NCI-H187 treated with DMSO at 0.1 percent for 48 hours (cell line): ENCODE measurements around the gene ADGRG6.
"Not testable (repeated sequence)": the region's sequence is repeated elsewhere in the genome, so short reads cannot be mapped to it uniquely, and the experiment has no call there.

Experiments
- DNase-seq: peaks from one replicate; lab custom pipeline; 2025; lab: John Stamatoyannopoulos, UW

The ADGRG6 gene

DNA sequence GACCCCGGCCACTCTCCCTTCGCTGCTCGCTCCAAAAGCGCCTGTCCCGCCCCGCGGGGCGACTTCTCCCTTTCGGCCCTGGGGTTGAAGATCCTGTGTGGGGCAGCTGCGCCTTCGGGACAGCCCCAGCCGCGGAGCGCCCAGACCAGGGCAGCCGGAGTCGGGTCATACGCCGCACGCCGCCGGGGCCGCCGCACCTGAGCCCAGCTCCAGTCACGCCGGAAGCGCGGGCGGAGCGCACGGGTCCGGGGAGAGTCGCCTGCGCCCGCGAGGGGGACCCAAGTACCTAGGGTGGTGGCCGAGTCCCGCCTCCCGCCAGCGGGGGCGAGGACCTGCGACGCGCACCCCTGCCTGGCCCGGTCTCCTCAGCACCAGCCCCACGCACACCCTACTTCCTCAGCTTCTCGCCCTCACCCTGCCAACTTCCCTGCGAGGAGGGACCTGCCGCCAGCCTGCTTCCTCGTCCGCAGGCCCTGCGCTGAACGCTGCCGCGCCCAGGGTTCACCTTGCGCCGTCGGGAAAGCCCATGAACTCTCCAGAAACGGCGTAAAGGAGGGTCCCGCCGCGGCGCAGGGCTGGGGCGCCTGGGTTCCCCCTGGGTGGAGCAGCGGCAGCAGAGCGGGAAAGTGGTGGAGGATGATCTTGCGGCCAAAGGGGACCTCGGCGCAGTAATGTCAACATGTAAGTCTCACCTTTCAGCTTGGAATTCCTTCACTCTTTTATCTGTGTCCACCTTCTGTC is at the start of gene ADGRG6:
ADGRG6 (plus strand) TSS at position 357 of the 741 bp plus-strand sequence; CDS start at position 680, 323 bp downstream.
- no peak for DNase-seq

DNA sequence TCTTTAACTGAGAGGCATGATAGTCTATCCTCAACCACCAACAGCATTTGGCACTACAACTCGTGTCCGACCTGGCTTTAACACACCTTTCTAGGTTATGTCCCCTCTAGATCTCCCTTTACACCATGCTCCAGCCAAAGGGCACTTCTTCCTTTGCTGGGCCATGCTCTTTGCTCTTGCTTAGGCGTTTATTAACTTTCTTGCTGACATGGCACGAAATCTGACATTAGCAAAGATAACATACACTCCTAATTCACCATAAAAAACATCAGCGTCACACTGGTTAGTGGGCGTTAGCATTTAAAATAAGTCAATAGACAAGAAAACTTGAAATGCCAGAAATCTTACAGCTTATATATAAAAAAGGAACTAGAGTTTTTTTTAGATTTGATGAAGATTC is 47.3 kb upstream of the ADGRG6 start:
- no peak for DNase-seq

DNA sequence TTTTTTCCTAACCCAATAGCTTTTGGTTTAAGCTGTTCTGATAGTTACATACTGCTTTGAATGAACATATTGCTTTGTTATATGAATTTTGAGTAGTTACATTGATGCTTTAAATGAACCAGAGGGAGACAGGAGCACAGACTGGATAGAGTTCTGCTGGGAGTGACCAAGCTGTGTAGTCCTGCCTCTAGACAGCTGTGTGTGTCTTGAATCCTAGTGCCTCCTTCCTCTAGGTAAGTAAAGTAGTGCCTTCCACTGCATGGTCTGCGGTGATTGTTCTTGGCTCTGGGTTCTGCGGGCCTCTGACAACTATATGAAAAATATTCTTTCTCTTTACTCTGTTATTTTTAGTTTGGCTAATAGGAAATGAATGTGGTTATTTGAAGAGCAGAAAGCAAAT is 46.0 kb upstream of the ADGRG6 start:
- DNase-seq: no peak

DNA sequence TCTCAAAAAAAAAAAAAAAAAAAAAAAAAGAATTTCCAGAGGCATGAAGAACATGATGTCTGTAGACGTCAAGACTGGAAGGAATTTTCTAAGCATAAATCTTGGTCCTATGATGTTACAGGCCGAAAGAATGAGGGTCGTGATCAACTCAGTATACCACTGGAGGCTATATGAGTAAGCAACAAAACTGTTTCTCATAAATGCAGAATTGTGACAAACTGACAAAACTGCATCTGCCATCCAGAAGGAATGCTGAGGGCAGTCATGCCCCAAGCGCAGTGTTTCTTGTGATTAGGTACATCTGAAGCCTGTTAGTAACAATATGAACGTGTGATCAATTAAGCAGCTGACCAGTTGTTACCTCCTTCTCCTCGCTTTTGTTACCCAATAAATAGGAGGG is 43.5 kb upstream of the ADGRG6 start:
- no peak for DNase-seq

DNA sequence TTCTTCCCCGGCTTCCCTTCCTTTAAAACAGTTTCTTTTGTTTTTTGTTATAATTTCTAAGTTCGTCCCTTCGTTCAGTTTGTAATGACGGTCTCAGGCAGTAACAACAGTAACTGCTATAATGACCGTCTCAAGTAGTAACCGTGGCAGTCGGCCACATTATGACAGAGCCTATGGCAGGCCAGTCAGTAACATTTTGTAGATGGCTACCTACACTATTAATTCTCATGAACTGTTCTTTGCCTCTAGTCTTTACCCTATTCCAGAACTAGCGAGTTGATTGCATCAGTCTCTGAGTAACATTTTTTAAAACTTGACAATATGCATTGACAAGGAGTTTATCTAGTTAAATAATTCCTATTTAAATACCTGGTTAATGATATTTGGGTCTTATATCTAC is 43.0 kb upstream of the ADGRG6 start:
- no peak for DNase-seq

DNA sequence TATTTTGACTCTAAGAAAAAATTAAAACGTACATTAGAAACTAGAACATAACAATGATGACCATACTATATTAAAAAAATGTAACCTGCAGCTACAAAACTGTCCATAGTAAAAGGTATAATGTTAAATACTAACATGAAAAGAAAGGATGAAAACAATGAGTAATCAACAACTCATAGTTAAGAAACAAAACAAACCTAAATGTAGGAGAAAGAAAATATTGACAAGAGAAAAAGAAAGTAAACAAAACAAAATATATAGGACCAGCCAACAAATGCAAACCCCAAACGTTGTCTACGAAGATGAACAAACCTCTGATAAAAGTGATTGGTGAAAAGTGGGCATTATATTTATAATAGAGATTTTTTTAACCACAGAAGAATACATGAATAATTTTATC is 41.1 kb upstream of the ADGRG6 start:
- DNase-seq: no peak

DNA sequence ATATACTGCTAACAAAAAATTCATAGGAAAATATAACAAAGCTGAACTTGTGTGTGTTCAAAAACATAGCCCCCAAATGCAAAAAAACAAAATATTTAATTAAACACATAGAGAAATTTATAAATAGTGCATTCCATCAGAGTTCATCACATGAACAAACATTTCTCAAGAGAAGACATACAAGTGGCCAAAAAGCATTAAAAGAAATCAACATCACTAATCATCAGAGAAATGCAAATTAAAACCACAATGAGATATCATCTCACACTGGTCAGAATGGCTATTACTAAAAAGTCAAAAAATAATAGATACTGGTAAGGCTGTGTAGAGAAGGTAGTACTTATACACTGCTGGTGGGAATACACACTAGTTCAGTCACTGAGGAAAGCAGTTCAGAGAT is 39.6 kb upstream of the ADGRG6 start:
- no peak for DNase-seq

DNA sequence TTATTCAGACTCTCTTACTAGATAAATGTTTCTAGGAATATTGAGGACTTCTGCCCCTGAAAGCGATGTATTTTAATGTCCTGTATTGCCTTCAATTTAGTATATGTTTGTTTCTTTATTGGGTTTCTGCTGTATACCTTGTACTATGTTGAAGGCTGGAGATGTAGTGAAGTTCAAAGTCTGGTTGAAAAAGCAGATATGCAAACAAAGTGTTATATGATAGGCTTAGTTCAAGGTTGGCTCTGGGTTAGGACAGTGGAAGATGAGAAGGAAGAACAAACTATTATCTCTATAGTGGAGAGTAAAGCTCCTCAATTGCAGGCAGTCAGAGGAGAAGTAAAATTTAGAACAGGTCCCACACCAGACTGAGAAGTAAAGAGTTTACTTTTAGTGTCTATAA is 36.3 kb upstream of the ADGRG6 start:
- no peak for DNase-seq

DNA sequence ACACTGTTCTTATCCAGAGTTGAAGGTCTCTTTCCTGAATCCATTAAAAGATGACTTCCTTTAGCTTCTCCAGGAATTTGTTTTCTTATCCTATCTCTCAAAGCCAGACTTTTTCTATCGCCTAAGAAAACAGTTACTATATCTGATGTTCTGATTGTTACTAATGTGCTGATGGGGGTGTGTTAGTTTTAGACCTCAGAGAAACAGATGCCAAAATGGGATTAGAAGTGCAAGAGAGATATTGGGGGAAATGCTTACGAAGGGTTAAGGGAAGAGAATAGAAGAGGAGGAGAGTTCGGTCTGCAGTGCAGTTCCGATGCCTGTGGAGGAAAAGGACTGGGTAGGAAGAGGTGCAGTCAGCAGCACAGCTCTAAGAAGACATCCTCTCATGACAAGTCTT is 35.7 kb upstream of the ADGRG6 start:
- DNase-seq: no peak

DNA sequence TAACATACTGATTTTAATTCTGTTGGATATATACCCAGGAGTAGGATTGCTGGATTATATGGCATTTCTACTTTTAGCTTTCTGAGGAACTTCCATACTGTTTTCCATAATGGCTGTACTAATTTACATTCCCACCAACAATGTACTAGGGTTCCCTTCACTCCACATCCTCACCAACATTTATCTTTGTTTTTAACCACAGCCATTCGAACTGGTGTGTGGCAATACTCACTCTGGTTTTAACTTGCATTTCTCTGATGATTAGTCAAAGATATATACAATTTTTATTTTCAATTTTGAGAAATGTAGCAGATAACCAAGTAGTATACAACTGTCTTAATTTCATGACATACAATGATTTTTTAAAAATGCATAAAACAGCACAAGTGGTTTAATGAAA is 30.3 kb upstream of the ADGRG6 start:
- no peak for DNase-seq

DNA sequence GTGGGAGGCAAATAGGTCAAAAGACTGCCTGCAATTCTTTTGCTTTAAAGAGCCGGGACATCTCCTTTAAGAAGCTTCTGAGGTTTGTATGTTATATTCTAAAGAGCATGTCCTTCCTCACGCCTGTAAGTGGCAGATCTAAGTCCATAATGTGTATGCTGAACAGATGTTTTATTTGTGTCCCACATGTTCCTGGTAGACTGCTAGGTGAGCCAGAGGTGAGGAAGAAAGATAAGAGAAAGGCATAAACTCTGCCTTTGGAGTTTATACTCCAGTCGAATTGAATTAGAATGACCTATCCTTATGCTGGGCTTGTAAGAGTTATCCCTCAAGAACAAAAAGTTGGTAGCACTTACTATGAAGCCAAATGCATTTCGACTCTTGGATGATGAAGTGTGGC is 27.2 kb upstream of the ADGRG6 start:
- DNase-seq: no peak

DNA sequence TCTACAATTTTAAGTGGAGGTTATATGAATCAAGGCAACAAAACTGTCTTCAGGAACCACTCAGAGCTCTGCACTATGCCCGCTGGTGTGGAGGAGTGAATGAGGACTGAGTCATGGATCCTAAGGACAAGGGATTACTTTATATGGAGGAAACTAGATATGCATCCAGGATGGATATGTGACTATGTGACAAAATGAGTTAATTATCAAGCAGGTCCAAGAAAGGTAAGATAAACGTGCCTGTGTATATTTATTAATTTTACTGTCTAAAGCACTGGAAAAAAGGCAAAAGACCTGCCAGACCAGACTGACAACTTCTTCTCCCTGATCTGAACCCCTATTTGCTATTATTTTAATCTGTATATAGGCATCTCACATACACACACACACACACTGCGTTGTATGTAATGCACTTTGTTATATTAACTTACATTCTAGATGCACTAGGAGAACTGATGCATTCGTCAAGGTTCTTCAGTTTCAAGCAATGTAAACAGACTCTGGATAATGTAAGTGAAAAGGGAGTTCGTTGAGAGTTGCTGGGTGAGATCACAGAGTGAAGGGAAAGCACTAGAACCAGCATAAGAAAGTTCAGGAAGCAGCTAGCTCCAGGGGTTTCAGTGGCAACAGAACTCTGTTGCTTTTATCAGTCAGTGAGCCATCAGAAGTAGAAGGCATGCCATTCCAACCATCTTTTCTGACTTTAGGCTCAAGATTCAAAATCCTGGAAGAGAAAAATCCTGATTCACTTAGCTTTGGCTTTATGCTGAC is 26.4 kb upstream of the ADGRG6 start:
- no peak for DNase-seq

DNA sequence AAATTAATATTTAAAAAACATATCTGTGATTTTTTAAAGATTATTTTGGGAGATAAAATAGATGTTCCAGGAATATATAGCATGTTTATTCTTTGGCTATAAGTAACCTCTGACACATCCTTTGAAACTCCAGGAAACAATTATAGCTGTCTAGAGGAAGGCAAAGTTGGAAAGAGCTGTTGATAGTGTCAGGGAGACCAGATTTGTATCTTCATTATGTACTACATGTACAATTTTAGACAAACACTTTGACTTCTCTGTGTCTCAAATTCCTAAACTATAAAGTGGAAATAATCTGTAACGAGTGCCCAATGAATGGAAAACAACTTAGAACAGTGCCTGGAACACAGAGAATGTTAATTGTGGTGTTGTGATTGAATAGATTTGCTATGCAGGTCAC is 25.6 kb upstream of the ADGRG6 start:
- DNase-seq: no peak

DNA sequence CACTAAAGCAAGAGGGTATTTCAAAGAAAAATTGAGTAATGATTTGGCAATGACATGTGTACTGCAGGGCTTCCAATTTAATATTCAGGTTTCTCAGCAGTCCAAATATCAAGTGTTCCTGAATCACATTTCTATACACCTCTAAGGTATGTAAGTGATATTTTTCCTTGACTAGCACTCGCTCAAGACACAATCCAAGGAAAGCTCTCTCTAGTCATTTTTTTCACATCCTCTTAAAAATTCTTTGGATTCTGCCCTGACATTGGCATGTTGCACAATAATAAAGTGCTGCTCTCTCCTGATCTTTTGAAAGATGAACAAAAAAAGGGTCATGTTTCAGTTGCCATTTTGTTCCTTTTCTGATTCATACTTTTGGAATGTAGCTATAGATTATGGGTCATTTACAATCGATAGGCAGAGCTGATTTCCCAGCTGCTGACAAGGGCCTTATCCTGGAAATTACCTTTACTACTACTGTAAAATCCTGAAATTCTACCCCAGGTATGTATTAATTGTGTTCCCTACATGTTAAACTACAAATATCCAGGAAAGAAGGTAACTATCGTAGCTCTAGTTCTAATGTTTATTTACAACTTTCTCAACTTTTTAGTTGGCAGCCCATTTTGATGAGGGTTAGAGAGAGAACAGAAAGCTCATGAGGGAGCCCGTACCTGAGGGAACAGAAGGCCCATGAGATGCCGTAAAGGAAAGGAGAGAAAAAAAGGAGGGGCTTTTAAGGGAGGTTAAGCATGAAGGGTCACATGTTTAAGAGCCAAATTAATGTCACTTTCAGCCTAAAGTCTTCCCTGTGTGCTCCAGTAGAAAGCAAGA is 22.2 kb upstream of the ADGRG6 start:
- DNase-seq: no peak

DNA sequence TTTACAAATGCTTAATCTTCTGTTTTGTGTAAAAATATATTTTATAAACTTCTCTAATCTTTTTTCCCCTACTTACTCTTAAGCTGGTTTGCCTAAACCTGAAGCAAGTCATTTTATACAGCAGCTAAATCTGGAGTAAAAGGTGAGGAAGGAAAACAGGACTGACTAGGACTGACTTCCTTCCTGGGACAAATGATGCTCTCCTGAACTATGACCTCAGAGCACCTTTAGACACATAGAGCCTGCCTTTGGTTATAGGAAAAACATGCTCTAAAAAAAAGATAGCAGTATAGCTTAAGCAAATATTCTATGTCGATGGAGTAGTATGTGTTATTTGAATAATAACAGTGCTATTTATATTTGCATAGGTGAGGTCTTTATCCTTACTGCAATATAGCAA is 21.5 kb upstream of the ADGRG6 start:
- no peak for DNase-seq

DNA sequence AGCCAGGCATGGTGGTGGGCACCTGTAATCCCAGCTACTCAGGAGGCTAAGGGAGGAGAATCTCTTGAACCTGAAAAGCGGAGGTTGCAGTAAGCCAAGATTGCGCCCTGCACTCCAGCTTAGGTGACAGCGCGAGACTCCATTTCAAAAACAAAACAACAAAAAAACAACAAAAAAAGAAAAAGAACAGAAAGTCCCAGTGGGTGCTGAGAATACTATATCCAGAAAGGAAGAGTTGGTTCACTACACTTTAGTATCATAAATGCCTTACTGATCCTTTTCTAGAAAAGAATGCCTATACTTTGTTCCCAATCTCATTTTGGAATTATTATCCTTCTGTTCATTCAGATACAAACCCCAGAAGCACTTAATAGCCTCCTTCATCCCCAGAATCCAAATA is 20.9 kb upstream of the ADGRG6 start:
- DNase-seq: no peak

DNA sequence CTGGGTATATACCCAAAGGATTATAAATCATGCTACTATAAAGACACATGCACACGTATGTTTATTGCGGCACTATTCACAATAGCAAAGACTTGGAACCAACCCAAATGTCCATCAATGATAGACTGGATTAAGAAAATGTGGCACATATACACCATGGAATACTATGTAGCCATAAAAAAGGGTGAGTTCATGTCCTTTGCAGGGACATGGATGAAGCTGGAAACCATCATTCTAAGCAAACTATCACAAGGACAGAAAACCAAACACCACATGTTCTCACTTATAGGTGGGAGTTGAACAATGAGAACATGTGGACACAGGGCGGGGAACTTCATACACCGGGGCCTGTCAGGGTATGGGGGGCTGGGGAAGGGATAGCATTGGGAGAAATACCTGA is 18.7 kb upstream of the ADGRG6 start:
- DNase-seq: not testable (repeated sequence)

DNA sequence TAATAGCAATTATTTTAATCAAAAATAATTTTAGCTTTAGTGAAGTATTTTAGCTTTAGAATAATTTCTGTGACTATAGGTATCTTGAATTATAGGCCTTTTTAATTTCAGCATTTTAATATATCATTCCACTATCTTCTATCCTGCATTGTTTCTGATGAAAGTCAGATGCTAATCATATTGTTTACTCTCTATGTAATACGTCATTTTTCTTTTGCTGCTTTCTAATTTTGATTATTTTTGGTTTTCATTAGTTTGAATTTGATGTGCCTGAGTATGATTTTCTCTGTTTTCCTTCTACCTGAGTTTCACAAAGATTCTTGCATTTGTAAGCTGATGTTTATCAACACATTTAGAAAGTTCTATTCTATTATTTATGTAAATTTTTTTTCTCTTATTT is 17.4 kb upstream of the ADGRG6 start:
- DNase-seq: no peak

DNA sequence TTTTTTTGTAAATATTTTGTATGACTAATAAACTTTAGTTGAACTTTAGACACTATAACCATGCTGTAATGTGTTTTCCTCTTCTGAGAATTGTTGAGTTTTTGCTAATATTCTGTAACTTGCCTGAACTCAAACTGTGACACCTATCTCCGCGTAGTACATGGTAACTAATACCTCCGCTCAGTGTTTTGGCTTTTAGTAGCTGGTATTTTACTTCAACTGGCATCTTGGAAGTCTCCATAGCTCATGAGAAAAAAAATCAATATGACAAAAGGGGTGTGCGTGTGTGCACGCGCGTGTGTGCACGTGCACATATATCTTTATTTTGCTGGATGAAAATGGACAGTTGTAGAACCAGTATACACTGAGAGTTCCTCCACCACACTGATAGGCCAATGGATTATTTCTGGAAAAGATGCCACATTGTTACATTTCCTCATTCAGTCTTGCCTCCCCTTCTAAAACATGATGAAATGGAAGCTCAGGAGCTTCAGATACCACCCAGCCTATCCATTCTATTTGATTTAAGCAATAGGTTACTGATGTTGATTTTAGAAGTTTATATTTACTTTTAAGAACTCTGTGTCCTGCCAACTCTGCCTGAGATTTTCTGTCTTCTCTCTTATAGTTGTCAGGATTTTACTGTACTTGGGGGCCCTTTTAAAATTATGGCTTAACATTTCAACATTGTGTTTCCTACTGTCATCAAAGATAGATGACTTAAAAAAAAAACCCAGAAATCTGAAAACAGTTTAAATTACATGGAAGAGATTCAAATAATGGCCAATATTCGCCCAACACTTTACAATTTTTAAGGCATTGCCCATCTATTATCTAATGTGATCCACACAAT is 16.3 kb upstream of the ADGRG6 start:
- no peak for DNase-seq

DNA sequence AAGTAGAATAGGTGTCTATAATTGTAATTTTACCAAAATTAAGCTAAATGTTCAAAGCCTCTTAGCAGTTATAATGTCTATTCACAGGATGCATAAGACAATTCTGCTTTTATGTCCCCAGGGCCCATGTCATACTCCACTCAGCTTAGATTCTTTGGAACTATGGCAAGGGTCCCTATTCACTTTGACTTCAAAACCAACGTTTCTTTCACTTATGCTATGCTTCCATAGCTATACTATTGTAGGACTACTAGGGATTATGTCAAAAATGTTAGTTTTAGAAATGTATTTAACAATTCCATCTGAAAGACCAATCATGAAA is 15.8 kb upstream of the ADGRG6 start:
- no peak for DNase-seq

DNA sequence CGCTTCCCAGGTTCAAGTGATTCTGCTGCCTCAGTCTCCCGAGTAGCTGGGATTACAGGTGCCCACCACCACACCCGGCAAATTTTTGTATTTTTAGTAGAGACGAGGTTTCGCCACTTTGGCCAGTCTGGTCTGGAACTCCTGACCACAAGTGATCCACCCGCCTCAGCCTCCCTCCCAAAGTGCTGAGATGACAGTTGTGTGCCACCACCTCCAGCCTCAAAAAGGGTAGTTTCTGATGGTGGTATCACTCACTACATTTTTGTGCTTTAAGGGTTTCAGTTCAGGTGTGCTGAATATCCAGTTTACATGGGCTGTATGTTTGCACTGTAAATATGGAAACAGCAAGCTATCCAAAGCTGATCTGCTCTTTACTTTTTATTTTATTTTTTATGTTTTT is 12.1 kb upstream of the ADGRG6 start:
- DNase-seq: no peak

DNA sequence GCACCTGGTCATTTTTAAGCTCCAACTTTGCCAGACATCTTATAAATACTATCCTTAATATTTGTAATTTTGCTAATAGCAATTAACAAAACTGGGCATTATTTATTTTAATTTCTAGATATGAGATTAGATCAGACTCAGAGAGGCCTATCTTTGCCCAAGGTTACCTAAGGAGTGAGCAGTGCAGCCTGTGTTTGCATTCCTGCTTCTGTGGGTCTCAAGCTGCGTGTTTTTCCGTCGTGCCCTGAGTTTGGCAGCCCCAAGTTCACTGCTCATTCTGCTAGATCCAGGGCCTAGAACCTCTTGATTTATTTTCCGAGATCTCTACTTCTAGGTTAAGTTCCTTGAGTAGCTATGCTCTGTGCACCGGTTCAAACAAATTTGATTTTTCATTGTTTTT is 11.0 kb upstream of the ADGRG6 start:
- DNase-seq: no peak
